Transverse colon (tissue), 4 donors: ENCODE data around the gene ARMC8.

Experiments used
- CTCF ChIP-seq, 5 experiments: fragments of 200-600 bp in 3 of 5; fragments of 450-650 bp in 2 of 5; sonication (generic) in 3 of 5; IDR thresholded peaks; 1 replicate in 2 of 5; 2 replicates in 3 of 5; pipeline ENCODE4 v1.5.1; 2016 to 2017; ENCODE audit warnings: antibody characterized with exemption in 5 of 5, inconsistent platforms in 3 of 5, mild to moderate bottlenecking in 2 of 5, moderate library complexity in 1 of 5
- EP300 ChIP-seq: sonication (generic); formaldehyde crosslinking; IDR thresholded peaks from one replicate; pipeline ENCODE4 v1.6.1; 2017; ENCODE audit warnings: antibody characterized with exemption, low read depth
- POLR2A ChIP-seq: fragments of 450-650 bp; IDR thresholded peaks from one replicate; pipeline ENCODE4 v1.6.1; 2016; ENCODE audit warnings: antibody characterized with exemption, mild to moderate bottlenecking, moderate library complexity
- POLR2AphosphoS5 ChIP-seq, 3 donors: sonication (generic); formaldehyde crosslinking; IDR thresholded peaks; one replicate each; pipeline ENCODE4 v1.6.1; 2016; ENCODE audit warnings: antibody characterized with exemption in 3 of 3

GRCh38 chr3:138186221-138186620, 880 bp upstream of the ARMC8 start:
- TF ChIP-seq POLR2A (no peak), CTCF (IDR thresholded peaks at IDR 0.05) (no peak), EP300 (no peak), POLR2AphosphoS5 (IDR thresholded peaks at IDR 0.05) (no peak)
